WTC11 (cell line): ENCODE measurements around the gene TMEM119.

Experiments used
- ATF1 ChIP-seq: sonication (generic); formaldehyde crosslinking; IDR thresholded peaks from 2 replicates; pipeline ENCODE4 v1.8.1; 2023; ENCODE audit warnings: mild to moderate bottlenecking, moderate library complexity, missing genetic modification reagents
- CREB1 ChIP-seq: sonication (generic); formaldehyde crosslinking; IDR thresholded peaks from 2 replicates; pipeline ENCODE4 v1.8.0; 2023; ENCODE audit warnings: mild to moderate bottlenecking, missing genetic modification reagents
- GTF2I ChIP-seq: fragments of 250-450 bp; sonication (Bioruptor Pico); conservative IDR thresholded peaks from 2 replicates; pipeline ENCODE4 v1.4.0; 2021; ENCODE audit warnings: mild to moderate bottlenecking
- KAT7 ChIP-seq: sonication (generic); formaldehyde crosslinking; IDR thresholded peaks from 2 replicates; pipeline ENCODE4 v1.8.1; 2023; ENCODE audit warnings: missing genetic modification reagents, mild to moderate bottlenecking, borderline replicate concordance
- NR1H2 ChIP-seq: sonication (generic); formaldehyde crosslinking; IDR thresholded peaks from 2 replicates; pipeline ENCODE4 v1.9.0; 2021; ENCODE audit warnings: mild to moderate bottlenecking, moderate library complexity, missing genetic modification reagents
- NR3C1 ChIP-seq: sonication (generic); formaldehyde crosslinking; conservative IDR thresholded peaks from 2 replicates; pipeline ENCODE4 v1.8.1; 2023; ENCODE audit warnings: low read depth, mild to moderate bottlenecking, missing genetic modification reagents
- SMAD3 ChIP-seq: sonication (generic); formaldehyde crosslinking; IDR thresholded peaks from 2 replicates; pipeline ENCODE4 v1.8.0; 2022; ENCODE audit warnings: missing genetic modification reagents, mild to moderate bottlenecking, borderline replicate concordance
- SP1 ChIP-seq: sonication (generic); formaldehyde crosslinking; conservative IDR thresholded peaks from 2 replicates; pipeline ENCODE4 v1.8.1; 2022; ENCODE audit warnings: missing genetic modification reagents
- ZBTB21 ChIP-seq: sonication (generic); formaldehyde crosslinking; IDR thresholded peaks from 2 replicates; pipeline ENCODE4 v1.8.1; 2023; ENCODE audit warnings: mild to moderate bottlenecking, missing genetic modification reagents, borderline replicate concordance
- ZNF232 ChIP-seq: sonication (generic); formaldehyde crosslinking; IDR thresholded peaks from 2 replicates; pipeline ENCODE4 v1.8.0; 2022; ENCODE audit warnings: mild to moderate bottlenecking, missing genetic modification reagents
- ZNF263 ChIP-seq: sonication (generic); formaldehyde crosslinking; IDR thresholded peaks from 2 replicates; pipeline ENCODE4 v1.8.1; 2022; ENCODE audit warnings: low read depth, mild to moderate bottlenecking, moderate library complexity, missing genetic modification reagents
- TF ChIP-seq, protein P1 (sequence below): sonication (generic); formaldehyde crosslinking; IDR thresholded peaks from 2 replicates; pipeline ENCODE4 v1.8.1; 2023; ENCODE audit warnings: mild to moderate bottlenecking, missing genetic modification reagents, moderate library complexity
- TF ChIP-seq, protein P2 (sequence below): fragments of 200-600 bp; IDR thresholded peaks from 2 replicates; pipeline ENCODE4 v1.8.0; 2022; ENCODE audit warnings: antibody characterized with exemption

DNA sequence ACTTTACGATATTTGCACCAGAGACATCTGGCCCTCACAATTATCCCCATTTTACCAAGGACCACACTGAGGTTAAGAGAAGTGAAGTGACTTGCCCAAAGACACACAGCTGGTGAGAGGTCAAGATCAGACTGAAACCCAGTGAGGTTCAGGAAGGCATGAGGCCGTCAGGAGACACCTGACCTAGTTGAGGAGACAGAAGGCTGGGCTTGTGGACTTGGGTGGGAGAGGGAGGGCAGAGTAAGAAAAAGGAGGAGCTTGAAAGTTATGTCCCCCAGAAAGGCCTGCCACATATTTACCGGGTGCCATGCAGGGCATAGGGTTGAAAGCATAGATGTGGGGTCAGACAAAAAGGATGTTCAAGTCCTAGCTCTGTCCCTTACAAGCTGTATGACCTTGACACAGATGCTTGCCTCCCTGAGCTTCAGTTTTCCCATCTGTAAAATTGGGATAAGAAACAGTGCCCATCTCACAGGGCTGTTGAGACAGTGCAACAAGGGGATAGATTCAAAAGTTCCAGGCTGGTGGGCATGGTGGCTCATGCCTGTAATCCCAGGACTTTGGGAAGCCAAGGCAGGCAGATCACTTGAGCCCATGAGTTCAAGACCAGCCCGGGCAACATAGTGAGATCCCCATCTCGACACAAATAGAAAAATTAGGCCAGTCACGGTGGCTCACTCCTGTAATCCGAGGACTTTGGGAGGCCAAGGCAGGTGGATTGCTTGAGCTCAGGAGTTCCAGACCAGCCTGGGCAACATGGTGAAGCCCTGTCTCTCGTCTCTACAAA, 29.4 kb upstream of the TMEM119 start:
- TF ChIP-seq, protein P1, sequence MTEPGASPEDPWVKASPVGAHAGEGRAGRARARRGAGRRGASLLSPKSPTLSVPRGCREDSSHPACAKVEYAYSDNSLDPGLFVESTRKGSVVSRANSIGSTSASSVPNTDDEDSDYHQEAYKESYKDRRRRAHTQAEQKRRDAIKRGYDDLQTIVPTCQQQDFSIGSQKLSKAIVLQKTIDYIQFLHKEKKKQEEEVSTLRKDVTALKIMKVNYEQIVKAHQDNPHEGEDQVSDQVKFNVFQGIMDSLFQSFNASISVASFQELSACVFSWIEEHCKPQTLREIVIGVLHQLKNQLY (CRISPR knock-in tag), result no peak
- TF ChIP-seq CREB1, result no peak
- TF ChIP-seq, protein P2, sequence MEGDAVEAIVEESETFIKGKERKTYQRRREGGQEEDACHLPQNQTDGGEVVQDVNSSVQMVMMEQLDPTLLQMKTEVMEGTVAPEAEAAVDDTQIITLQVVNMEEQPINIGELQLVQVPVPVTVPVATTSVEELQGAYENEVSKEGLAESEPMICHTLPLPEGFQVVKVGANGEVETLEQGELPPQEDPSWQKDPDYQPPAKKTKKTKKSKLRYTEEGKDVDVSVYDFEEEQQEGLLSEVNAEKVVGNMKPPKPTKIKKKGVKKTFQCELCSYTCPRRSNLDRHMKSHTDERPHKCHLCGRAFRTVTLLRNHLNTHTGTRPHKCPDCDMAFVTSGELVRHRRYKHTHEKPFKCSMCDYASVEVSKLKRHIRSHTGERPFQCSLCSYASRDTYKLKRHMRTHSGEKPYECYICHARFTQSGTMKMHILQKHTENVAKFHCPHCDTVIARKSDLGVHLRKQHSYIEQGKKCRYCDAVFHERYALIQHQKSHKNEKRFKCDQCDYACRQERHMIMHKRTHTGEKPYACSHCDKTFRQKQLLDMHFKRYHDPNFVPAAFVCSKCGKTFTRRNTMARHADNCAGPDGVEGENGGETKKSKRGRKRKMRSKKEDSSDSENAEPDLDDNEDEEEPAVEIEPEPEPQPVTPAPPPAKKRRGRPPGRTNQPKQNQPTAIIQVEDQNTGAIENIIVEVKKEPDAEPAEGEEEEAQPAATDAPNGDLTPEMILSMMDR, result no peak
- TF ChIP-seq KAT7 (CRISPR knock-in tag), result no peak
- no peak for TF ChIP-seq ZNF263
- TF ChIP-seq SP1 (CRISPR knock-in tag), result no peak
- no peak for TF ChIP-seq ZBTB21 (CRISPR knock-in tag)
- no peak for TF ChIP-seq GTF2I (CRISPR knock-in tag)
- no peak for TF ChIP-seq SMAD3 (CRISPR knock-in tag)
- no peak for TF ChIP-seq NR1H2 (CRISPR knock-in tag)
- TF ChIP-seq ZNF232 (CRISPR knock-in tag), result no peak
- TF ChIP-seq NR3C1 (CRISPR knock-in tag), result no peak
- TF ChIP-seq ATF1 (CRISPR knock-in tag), result no peak
